ENCODE measurements around the gene TRPM2. TPM values are rescaled to one million over a fixed set of nuclear protein-coding genes. Genes with fewer than 3 reads are reported as not detected.

The TRPM2 gene
- total RNA-seq, 1 experiment from 2014 or later = not detected

- intact Hi-C loops (cut with micrococcal nuclease; ENCODE audit: unreplicated experiment) = no loop called here
- CTCF ChIA-PET = no interaction called here
Measured at GRCh38 chr21:44319407-44320065, 33.9 kb upstream of the TRPM2 start.

GRCh38 chr21:44320847-44321246 lies 32.6 kb upstream of the TRPM2 start:
- H3K27me3 Mint-ChIP-seq (ENCODE audit: unreplicated experiment) = no peaks in the 10 kb centered on the region
- peaks cover 16% of the 10 kb centered on the region for H3K36me3 Mint-ChIP-seq (ENCODE audit: insufficient read depth, unreplicated experiment)
- intact Hi-C loops (cut with micrococcal nuclease; ENCODE audit: unreplicated experiment) = no loop called here
- CTCF ChIA-PET = no interaction called here
- H3K27ac Mint-ChIP-seq (ENCODE audit: unreplicated experiment) = no peak overlapping the region
- no peaks in the 10 kb centered on the region for H3K9me3 Mint-ChIP-seq (ENCODE audit: low read depth, unreplicated experiment)
- H3K4me1 Mint-ChIP-seq (ENCODE audit: low read depth, unreplicated experiment) = no peaks in the 10 kb centered on the region
- no TSS peak for BruUV-seq (replicated peaks)
- no peak overlapping the region for H3K4me3 Mint-ChIP-seq (ENCODE audit: low read depth, unreplicated experiment)
- TF ChIP-seq CTCF (IDR thresholded peaks at IDR 0.05; ENCODE audit: unreplicated experiment) = no peak
- no peak for DNase-seq

More at GRCh38 chr21:44319407-44320065, 33.9 kb upstream of the TRPM2 start:
- H3K27ac Mint-ChIP-seq (ENCODE audit: unreplicated experiment) = no peak overlapping the region
- peaks cover 16% of the 10 kb centered on the region for H3K36me3 Mint-ChIP-seq (ENCODE audit: insufficient read depth, unreplicated experiment)
- no TSS peak for BruUV-seq (replicated peaks)
- H3K27me3 Mint-ChIP-seq (ENCODE audit: unreplicated experiment) = no peaks in the 10 kb centered on the region
- no peaks in the 10 kb centered on the region for H3K4me1 Mint-ChIP-seq (ENCODE audit: low read depth, unreplicated experiment)
- no peak overlapping the region for H3K4me3 Mint-ChIP-seq (ENCODE audit: low read depth, unreplicated experiment)
- no peaks in the 10 kb centered on the region for H3K9me3 Mint-ChIP-seq (ENCODE audit: low read depth, unreplicated experiment)
- no peak for DNase-seq
- no peak for TF ChIP-seq CTCF (IDR thresholded peaks at IDR 0.05; ENCODE audit: unreplicated experiment)

GRCh38 chr21:44321846-44322450 lies 31.5 kb upstream of the TRPM2 start:
- Mint-ChIP-seq H3K27ac (ENCODE audit: unreplicated experiment) (no peak overlapping the region), H3K9me3 (ENCODE audit: low read depth, unreplicated experiment) (no peaks in the 10 kb centered on the region), H3K27me3 (ENCODE audit: unreplicated experiment) (no peaks in the 10 kb centered on the region), H3K4me3 (ENCODE audit: low read depth, unreplicated experiment) (no peak overlapping the region), H3K4me1 (ENCODE audit: low read depth, unreplicated experiment) (no peaks in the 10 kb centered on the region), H3K36me3 (ENCODE audit: insufficient read depth, unreplicated experiment) (peaks cover 7% of the 10 kb centered on the region)
- CTCF ChIA-PET = no interaction called here
- intact Hi-C loops (cut with micrococcal nuclease; ENCODE audit: unreplicated experiment) = no loop called here
- TF ChIP-seq CTCF (IDR thresholded peaks at IDR 0.05; ENCODE audit: unreplicated experiment) = no peak
- BruUV-seq (replicated peaks) = no TSS peak
- DNase-seq = no peak

- H3K4me1 Mint-ChIP-seq (ENCODE audit: low read depth, unreplicated experiment) = no peaks in the 10 kb centered on the region
- H3K27ac Mint-ChIP-seq (ENCODE audit: unreplicated experiment) = no peak overlapping the region
- CTCF ChIA-PET = no interaction called here
Measured at GRCh38 chr21:44322621-44323325, 30.6 kb upstream of the TRPM2 start.

More at GRCh38 chr21:44322621-44323325, 30.6 kb upstream of the TRPM2 start:
- no peak for DNase-seq
- TF ChIP-seq CTCF (IDR thresholded peaks at IDR 0.05; ENCODE audit: unreplicated experiment) = no peak
- H3K36me3 Mint-ChIP-seq (ENCODE audit: insufficient read depth, unreplicated experiment) = peaks cover 7% of the 10 kb centered on the region
- intact Hi-C loops (cut with micrococcal nuclease; ENCODE audit: unreplicated experiment) = no loop called here
- no peak overlapping the region for H3K4me3 Mint-ChIP-seq (ENCODE audit: low read depth, unreplicated experiment)
- no TSS peak for BruUV-seq (replicated peaks)
- no peaks in the 10 kb centered on the region for H3K27me3 Mint-ChIP-seq (ENCODE audit: unreplicated experiment)
- H3K9me3 Mint-ChIP-seq (ENCODE audit: low read depth, unreplicated experiment) = no peaks in the 10 kb centered on the region
